ENCODE measurements around the gene SDK1.

DNA sequence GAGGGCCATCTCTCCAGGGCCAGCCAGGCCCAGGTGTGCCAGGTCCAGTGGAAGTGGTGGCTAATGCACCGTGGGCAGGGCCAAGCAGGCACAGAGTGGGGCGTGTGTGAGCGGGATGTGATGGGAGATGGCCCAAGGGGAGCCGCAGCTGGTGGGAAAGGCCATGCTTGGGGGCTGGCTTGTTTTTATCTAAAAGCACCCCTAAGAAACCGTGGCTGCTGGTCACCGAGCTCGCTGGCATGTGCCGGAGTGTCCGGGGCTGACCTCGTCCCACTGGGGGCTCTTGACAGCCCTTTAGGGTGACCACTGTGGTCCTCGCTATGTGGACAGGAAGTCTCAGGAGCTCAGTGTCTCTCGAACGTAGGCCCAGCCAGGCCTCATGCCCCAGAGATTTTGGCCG is 798.6 kb downstream of the SDK1 start:
- TF ChIP-seq, protein P1, sequence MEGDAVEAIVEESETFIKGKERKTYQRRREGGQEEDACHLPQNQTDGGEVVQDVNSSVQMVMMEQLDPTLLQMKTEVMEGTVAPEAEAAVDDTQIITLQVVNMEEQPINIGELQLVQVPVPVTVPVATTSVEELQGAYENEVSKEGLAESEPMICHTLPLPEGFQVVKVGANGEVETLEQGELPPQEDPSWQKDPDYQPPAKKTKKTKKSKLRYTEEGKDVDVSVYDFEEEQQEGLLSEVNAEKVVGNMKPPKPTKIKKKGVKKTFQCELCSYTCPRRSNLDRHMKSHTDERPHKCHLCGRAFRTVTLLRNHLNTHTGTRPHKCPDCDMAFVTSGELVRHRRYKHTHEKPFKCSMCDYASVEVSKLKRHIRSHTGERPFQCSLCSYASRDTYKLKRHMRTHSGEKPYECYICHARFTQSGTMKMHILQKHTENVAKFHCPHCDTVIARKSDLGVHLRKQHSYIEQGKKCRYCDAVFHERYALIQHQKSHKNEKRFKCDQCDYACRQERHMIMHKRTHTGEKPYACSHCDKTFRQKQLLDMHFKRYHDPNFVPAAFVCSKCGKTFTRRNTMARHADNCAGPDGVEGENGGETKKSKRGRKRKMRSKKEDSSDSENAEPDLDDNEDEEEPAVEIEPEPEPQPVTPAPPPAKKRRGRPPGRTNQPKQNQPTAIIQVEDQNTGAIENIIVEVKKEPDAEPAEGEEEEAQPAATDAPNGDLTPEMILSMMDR (IDR thresholded peaks at IDR 0.05) = no peak
- TF ChIP-seq POLR2A (IDR thresholded peaks at IDR 0.05) = no peak
